NT2/D1 (cell line): ENCODE measurements around the gene MAP3K20.

Source experiments
- SUZ12 ChIP-seq: IDR thresholded peaks from 2 replicates; pipeline ENCODE4 v1.6.1; 2011; ENCODE audit not compliant: insufficient read length, insufficient read depth; ENCODE audit errors: extremely low read depth
- YY1 ChIP-seq: IDR thresholded peaks from 2 replicates; pipeline ENCODE4 v1.6.1; 2011; ENCODE audit not compliant: insufficient read length, insufficient read depth
- ZNF274 ChIP-seq: IDR thresholded peaks from 2 replicates; pipeline ENCODE4 v1.6.1; 2011; ENCODE audit warnings: mild to moderate bottlenecking, low read depth, low read length

DNA sequence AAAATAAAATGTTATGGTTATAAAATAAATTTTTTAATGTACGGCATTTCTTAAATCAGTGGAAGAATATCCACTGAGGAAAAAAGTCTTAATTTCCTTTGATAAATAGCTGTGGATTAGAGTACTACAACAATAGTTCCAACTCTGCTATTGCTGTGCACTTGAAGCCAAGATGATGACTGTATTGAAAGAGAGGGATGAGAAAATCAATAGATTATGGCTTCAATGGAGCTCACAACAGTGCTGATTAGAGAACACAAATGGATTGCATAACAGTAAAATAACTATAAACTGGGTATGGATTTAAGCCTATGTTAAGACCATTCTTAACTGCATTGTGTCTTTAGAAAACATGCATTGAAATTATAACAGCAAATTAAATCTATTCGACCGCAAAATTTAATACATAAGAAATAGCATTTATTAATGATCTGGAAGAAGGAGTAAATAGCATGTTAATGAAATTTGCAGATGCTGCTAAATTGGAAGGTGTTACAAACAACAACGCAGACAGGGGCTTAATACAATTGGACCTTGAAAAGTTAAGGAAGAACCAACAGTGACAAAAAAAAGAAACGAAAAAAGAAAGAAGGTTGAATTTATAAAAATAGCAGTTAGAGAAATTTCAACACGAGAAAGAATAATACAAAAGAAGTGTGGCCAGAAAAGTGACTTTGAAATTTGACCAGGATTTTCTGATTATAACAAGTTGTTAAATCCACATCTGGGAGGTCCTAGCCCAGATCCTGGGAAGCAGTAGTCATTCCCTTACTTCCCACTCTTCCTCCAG, 8.6 kb upstream of the MAP3K20 start:
- TF ChIP-seq SUZ12 (no peak), ZNF274 (no peak), YY1 (no peak)
